Thymus (tissue), 11 donors: ENCODE results near the gene ATG13. TPM values are rescaled to one million over a fixed set of nuclear protein-coding genes. Genes with fewer than 3 reads are reported as not detected.

Source experiments
- DNase-seq, 9 donors: peaks; one replicate each; pipeline ENCODE4 v3.0.0-alpha.2; 2013; ENCODE audit warnings: low spot score in 9 of 9, low read depth in 6 of 9, missing footprints in 1 of 9
- H3K27ac ChIP-seq, 2 donors: one replicate each; pipeline ENCODE4 v1.5.1; 2013; ENCODE audit warnings: control low read depth in 1 of 2, low read depth in 1 of 2, low read length in 1 of 2, mild to moderate bottlenecking in 1 of 2, moderate library complexity in 1 of 2
- H3K27me3 ChIP-seq, 2 donors: one replicate each; pipeline ENCODE4 v1.5.1; 2013; ENCODE audit warnings: low read length in 1 of 2; ENCODE audit not compliant: control insufficient read depth in 2 of 2, insufficient read depth in 1 of 2
- H3K36me3 ChIP-seq, 2 donors: one replicate each; pipeline ENCODE4 v1.5.1; 2013; ENCODE audit warnings: low read length in 1 of 2, mild to moderate bottlenecking in 1 of 2, moderate library complexity in 1 of 2; ENCODE audit not compliant: control insufficient read depth in 2 of 2, insufficient read depth in 2 of 2
- H3K4me1 ChIP-seq, 2 donors: one replicate each; pipeline ENCODE4 v1.5.1; 2013; ENCODE audit warnings: low read length in 2 of 2; ENCODE audit not compliant: control insufficient read depth in 2 of 2, insufficient read depth in 2 of 2
- H3K4me3 ChIP-seq, 2 donors: one replicate each; pipeline ENCODE4 v1.5.1; 2013; ENCODE audit warnings: low read length in 2 of 2, control low read depth in 1 of 2, mild to moderate bottlenecking in 1 of 2
- H3K9me3 ChIP-seq, 2 donors: one replicate each; pipeline ENCODE4 v1.5.1; 2013; ENCODE audit warnings: low read length in 1 of 2, mild to moderate bottlenecking in 1 of 2; ENCODE audit not compliant: control insufficient read depth in 2 of 2, insufficient read depth in 1 of 2
- WGBS: extraction: QIAGEN DNeasy Blood & Tissue Kit; methylation state at CpG from one replicate; pipeline ENCODE4 v1.1.7; 2013; 5-methylcytosine and 5-hydroxymethylcytosine counted together
- polyA plus RNA-seq: library from polyadenylated mRNA; stranded (reverse); fragments of 200-250 nt; gene quantifications from one replicate; pipeline ENCODE4 v1.2.3, GENCODE V29; 2013
- total RNA-seq: library from RNA; stranded (reverse); fragments of 120-200 nt; gene quantifications from one replicate; pipeline ENCODE4 v1.2.4, GENCODE V29; 2013
- donor health status: healthy.

ATG13 gene
- total and polyA plus RNA-seq, 2 donors, result 32.0 to 35.2 TPM

DNA sequence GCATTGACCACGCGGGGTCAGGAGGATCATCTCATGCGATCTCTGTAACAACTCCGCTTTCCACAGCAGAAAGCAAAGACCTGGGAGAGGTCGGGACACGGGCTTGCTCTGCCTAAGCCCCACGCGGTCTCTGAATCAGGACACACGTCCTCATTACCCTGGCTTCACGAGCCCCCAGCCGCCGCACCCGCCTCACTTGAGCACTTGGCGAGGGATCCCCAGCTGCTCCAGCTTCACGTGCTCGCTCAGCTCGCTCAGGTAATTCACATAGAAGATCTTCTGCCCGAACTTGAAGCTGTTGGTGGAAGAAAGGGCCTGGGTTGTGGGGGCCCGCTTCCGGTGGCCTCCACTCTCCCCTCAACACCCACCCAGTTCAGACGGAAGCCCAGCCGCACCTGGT lies 63.5 kb downstream of the ATG13 start:
- H3K9me3 ChIP-seq, result no peaks in the 10 kb centered on the region
- no peaks in the 10 kb centered on the region for H3K27me3 ChIP-seq
- DNase-seq, result no peak
- H3K27ac ChIP-seq, result no peak overlapping the region
- H3K36me3 ChIP-seq, result peaks cover 61 to 66% of the 10 kb centered on the region in 2 donors
- H3K4me3 ChIP-seq, result no peak overlapping the region
- 96% methylated on average over 22 of the region's 22 CpGs for WGBS
- H3K4me1 ChIP-seq, result peaks cover 0 to 13% of the 10 kb centered on the region in 2 donors

DNA sequence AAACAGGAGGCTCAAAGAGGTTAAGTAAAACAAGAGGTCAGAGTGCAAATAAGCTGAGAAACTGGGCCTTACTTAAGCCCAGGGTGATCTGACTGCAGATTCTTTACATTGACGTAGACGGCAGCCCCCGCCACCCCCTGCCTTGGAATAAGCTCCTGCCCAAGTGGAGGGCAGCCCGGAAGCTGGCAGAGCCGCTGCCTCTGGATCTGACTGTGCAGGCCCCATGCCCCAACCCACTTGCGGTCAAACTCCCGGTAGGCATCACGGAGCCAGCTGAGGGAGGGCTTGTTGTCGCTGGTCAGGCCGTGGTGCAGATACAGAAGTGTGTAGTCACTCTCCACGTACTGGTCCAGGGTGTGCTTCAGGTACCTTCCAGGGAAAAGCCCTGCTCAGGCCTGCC lies 64.5 kb downstream of the ATG13 start:
- WGBS, result 98% methylated on average over 11 of the region's 11 CpGs
- Histone ChIP-seq H3K27ac (no peak overlapping the region), H3K4me3 (no peak overlapping the region), H3K9me3 (no peaks in the 10 kb centered on the region), H3K4me1 (peaks cover 0 to 3% of the 10 kb centered on the region in 2 donors), H3K36me3 (peaks cover 54 to 60% of the 10 kb centered on the region in 2 donors), H3K27me3 (no peaks in the 10 kb centered on the region)
- no peak for DNase-seq

DNA sequence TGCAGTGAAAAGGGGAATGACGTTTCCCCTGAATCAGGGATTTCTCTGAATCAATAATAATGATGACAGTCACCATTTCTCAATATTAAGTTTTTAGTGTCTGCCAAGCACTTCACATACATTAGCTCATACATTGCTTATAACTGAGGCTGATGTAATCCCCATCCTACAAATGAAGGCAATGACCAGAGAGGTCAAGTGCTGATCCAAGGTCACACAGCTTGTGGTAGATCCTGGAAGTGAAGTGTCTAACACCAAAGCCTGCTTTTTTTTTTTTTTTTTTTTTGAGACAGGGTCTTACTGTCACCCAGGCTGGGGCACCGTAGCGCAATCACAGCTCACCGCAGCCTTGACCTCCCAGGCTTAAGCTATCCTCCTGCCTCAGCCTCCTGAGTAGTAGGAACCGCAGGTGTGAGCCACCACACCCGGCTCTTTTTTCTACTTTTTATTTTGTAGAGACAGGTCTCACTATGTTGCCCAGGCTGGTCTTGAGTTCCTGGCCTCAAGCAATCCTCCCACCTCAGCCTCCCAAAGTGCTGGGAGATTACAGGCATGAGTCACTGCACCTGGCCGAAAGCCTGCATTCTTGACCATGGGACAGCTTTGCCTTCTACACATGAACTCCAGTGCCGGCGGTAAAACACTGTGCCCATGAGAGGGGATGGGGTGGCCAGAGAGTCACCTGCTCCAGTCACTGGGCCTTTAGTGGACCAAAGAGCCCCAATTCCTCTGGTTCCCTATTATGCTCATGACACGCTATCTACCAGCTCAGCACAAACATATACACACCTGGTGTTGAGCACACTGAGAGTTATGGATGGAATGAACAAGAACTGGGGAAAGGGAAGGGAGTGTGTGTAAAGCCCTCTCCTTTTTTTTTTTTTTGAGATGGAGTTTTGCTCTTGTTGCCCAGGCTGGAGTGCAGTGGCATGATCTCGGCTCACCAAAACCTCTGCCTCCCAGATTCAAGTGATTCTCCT lies 65.7 kb downstream of the ATG13 start:
- Histone ChIP-seq H3K4me1 (peaks cover 0 to 4% of the 10 kb centered on the region in 2 donors), H3K27ac (no peak overlapping the region), H3K4me3 (no peak overlapping the region), H3K27me3 (no peaks in the 10 kb centered on the region), H3K9me3 (no peaks in the 10 kb centered on the region), H3K36me3 (peaks cover 59 to 65% of the 10 kb centered on the region in 2 donors)
- DNase-seq, result no peak
- 98% methylated on average over 11 of the region's 11 CpGs for WGBS

DNA sequence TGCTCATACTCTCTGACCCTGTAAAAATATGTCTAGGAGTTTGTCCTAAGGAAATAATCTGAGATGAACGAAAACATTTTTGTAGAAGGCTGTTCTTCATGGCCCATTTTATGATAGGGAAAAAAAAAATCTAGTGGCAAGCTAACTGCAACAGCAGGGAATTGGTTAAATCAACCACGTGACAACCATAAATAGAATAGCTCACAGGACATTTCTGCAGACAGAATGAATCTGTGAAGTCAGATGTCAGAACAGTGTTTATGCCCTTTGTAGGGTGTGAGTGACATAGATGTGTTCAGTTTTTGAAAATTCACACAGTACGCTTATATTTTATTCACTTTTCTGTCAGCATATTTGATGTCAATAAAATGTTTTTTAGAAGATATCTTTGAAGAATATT lies 67.0 kb downstream of the ATG13 start:
- peaks cover 0 to 5% of the 10 kb centered on the region in 2 donors for H3K4me1 ChIP-seq
- H3K9me3 ChIP-seq, result no peaks in the 10 kb centered on the region
- WGBS, result 92% methylated on average over 3 of the region's 3 CpGs
- peaks cover 51 to 56% of the 10 kb centered on the region in 2 donors for H3K36me3 ChIP-seq
- H3K27me3 ChIP-seq, result no peaks in the 10 kb centered on the region
- no peak overlapping the region for H3K4me3 ChIP-seq
- DNase-seq, result no peak
- H3K27ac ChIP-seq, result no peak overlapping the region

DNA sequence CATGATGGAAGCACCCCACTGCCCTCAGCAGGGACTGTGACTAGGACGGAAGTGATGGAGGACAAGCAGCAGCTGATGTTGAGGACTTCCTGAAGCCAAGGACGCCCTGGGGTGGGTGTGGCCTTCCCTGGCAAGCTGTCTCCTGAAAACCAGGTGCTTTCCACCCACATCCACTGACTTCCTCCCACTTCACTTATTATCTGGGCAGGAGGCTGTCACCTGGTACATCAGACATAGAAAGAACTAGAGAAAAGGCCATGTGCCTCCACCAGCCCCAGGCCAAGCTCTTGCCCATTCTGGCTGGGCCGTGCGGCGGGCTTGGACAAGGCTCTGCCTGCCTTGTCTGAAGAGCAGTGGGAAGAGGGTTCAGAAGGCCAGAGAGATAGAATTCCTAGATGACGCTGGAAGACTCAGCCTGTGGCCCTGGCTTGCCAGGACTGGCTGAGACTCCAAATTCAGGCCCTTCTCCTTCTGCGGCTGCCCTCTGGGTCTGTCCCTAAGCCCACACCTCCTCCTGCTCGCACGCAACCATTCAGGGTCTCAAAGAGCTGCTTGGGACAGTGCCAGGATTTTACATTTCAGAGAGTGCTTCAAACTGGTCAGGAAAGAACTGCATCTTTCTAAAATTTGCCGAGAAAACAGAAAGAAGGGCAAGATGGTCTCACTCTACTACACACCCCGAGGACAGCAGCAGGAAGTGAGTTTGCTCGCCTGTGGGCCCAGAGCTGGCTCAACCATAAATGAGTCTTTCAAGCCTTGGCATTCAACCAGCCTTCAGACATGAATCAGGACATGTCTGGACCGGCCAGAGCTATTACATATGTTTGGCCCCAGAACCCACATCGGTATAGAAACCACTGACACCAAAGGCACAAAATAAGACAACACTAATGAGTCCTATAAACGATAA lies 69.8 kb downstream of the ATG13 start:
- no peak for DNase-seq
- no peak overlapping the region for H3K4me3 ChIP-seq
- H3K9me3 ChIP-seq, result no peaks in the 10 kb centered on the region
- peaks cover 0 to 5% of the 10 kb centered on the region in 2 donors for H3K4me1 ChIP-seq
- H3K27me3 ChIP-seq, result no peaks in the 10 kb centered on the region
- H3K27ac ChIP-seq, result peak overlapping the region; percentile 69 to 79
- WGBS, result 95% methylated on average over 15 of the region's 15 CpGs
- peaks cover 29 to 44% of the 10 kb centered on the region in 2 donors for H3K36me3 ChIP-seq

DNA sequence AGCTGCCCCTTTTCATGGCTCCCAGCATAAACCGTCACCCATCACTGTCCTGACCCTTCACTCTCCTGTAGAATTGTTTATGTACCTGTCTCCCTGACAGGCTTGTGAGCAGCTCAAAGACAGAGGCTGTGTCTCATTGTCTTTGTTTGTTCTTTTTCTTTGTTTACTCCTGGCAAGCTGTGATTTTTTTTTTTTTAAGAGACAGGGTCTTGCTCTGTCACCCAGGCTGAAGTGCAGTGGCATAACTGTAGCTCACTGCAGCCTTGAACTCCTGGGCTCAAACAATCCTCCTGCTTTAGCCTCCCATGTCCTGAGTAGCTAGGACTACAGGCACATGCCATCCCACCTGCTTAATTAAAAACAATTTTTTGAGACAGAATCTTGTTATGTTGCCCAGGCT lies 73.3 kb downstream of the ATG13 start:
- Histone ChIP-seq H3K36me3 (peaks cover 56 to 58% of the 10 kb centered on the region in 2 donors), H3K27ac (no peak overlapping the region), H3K4me3 (no peak overlapping the region), H3K4me1 (peaks cover 0 to 5% of the 10 kb centered on the region in 2 donors), H3K9me3 (no peaks in the 10 kb centered on the region), H3K27me3 (no peaks in the 10 kb centered on the region)
- no peak for DNase-seq
- 98% methylated on average over 1 of the region's 1 CpG for WGBS

DNA sequence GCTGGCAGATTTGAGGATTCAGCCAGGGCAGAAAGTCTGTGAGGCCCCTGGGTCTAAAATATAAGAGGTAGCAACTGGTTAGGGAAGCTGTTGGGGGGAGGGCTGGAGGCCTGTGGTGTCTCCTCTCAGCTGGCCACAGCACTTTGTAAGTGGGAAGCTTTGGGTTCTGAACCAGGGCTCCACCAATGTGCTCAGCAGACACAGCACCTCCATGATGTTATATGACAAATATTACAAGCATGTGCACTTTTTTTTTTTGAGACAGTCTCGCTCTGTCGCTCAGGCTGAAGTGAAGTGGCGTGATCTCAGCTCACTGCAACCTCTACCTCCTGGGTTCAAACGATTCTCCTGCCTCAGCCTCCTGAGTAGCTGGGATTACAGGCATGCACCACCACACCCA lies 75.1 kb downstream of the ATG13 start:
- Histone ChIP-seq H3K4me1 (peaks cover 0 to 5% of the 10 kb centered on the region in 2 donors), H3K27me3 (no peaks in the 10 kb centered on the region), H3K9me3 (no peaks in the 10 kb centered on the region), H3K27ac (no peak overlapping the region), H3K36me3 (peaks cover 53% of the 10 kb centered on the region in 2 donors), H3K4me3 (no peak overlapping the region)
- WGBS, result over 99% methylated on average over 4 of the region's 4 CpGs
- no peak for DNase-seq

DNA sequence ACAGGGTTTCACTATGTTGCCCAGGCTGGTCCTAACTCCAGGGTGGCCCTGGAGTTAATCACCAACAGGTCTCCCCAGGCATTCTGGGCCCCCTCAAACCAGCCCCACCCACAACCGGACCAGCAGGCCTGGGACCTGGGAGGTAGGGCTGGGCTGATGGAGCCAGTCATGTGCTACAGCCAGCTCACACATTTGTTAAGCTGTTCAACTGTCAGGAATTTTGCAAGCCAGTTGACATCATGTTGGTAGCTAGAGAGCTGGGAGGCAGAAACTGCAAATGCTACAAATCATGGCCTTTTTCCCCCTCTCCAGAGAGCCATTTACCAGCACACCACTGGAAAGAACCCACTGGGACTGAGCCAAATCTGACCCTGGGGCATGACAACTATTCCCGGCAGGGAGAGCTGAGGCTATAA lies 76.3 kb downstream of the ATG13 start:
- H3K4me1 ChIP-seq, result peaks cover 0 to 4% of the 10 kb centered on the region in 2 donors
- no peaks in the 10 kb centered on the region for H3K9me3 ChIP-seq
- H3K36me3 ChIP-seq, result peaks cover 45 to 46% of the 10 kb centered on the region in 2 donors
- no peak overlapping the region for H3K27ac ChIP-seq
- no peaks in the 10 kb centered on the region for H3K27me3 ChIP-seq
- WGBS, result 96% methylated on average over 2 of the region's 2 CpGs
- no peak for DNase-seq
- H3K4me3 ChIP-seq, result no peak overlapping the region
